ENCODE results near the gene KRTAP2-1.
A peak's percentile ranks its signal among the peaks of the same experiment; 100 is the strongest.
"Not testable (repeated sequence)": the region's sequence is repeated elsewhere in the genome, so short reads cannot be mapped to it uniquely, and the experiment has no call there.

Gene KRTAP2-1

DNA sequence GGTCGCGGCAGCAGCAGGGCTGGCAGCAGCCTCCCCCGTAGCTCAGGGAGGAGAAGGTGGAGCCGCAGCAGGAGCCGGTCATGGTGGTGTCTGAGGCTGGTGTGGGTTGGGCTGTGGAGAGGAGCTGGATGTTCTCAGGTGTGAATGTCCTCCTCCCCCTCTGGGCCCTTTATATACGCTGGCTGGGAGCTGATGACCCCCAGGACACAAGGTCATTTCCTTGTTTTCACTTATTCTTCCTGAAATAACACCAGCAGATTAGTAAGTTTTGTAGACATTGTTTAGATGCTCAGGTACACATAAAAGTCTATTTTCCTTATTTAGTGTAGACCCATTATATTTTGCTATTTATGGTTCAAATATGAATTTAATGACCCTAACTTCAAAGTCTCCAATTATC is 8.0 kb upstream of the KRTAP2-1 start, which contains the start of gene KRTAP2-2:
Gene KRTAP2-2 (minus strand): TSS at position 101 of the 400 bp plus-strand sequence. CDS start 19 bp downstream, at position 82.
- DNase-seq: not testable (repeated sequence)

DNA sequence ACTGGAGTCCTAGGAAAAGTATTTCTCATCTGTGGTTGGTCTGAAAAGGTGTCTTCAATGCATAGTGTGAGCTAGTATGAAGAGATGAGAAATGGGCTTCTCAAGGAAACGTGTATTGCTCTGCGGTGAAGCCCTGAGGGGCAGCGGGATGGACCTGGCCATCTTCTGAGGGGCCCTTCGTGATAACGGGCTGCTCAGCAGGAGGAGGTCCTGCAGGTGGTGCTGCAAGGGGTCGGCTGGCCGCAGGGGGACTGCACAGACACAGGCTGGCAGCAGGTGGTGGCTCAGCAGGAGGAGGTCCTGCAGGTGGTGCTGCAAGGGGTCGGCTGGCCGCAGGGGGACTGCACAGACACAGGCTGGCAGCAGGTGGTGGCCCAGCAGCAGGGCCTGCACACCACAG is 7.4 kb upstream of the KRTAP2-1 start:
- DNase-seq: not testable (repeated sequence)

DNA sequence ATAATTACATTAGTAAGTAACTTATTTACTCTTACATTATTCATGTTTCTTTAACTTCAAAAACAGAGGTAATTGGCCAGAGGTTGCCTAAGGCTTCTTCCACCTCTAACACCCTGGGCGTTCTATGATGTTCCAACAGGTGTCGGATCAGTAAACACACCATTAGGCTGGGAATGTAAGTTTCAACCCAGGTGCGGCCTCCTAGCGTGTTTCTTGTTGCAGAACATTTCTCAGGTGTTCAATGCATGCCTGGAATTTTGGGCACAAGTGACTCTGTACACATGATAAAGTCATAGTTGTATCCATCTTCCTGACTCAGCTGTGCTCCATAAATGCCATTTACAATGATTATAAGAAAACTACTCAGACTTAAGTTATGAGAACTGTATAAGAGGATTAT is 6.9 kb upstream of the KRTAP2-1 start:
- no peak for DNase-seq

DNA sequence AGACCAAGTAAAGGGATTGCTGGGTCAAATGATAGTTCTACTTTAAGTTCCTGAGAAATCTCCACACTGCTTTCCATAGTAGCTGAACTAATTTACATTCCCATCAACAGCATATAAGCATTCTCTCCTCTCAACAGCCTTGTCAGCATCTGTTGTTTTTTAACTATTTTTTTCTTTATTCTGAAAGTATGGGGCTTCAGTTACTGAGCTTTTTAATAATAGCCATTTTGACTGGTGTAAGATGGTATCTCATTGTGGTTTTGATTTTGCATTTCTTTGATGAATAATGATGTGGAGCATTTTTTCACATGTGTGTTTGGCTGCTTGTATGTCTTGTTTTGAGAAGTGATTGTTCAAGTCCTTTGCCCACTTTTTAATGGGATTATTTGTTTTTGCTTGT is 5.5 kb upstream of the KRTAP2-1 start:
- no peak for DNase-seq

DNA sequence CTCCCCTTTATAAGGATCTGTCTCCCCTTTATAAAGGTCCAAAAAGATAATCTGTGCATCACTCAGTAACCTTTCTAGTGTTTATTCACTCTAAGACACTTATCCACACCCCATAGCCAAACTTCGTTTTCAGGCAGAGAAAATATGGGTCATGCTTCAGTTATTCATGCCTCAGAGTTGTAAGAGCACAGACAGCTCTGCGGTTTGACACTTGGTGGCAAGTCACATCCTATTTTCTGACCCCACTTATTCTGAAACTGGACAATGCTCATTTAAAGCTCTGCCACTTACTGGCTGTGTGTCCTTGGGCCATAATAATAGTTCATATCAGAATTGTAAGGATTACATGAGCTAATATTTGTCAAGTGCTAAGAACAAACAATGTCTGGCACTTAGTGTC is 2.0 kb upstream of the KRTAP2-1 start:
- no peak for DNase-seq

DNA sequence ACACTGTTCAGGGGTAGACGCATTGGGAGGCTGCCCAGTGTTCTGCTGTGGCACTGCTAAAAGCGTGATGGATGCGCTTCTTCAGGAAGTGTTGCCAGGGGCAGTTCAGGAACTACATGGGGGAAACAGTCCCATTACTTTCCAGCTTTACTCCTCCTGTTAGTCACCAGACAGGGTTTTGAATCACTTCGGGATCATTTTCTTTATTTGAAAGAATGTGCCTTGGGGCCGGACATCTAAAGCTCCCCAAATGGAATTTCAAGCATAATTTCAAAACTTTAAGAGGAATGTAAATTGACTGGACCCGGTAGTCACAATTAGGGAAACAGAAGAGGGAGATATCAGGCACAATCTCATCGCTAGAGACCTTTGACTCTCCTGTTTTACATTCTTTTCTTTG is 1.3 kb upstream of the KRTAP2-1 start:
- DNase-seq: no peak

DNA sequence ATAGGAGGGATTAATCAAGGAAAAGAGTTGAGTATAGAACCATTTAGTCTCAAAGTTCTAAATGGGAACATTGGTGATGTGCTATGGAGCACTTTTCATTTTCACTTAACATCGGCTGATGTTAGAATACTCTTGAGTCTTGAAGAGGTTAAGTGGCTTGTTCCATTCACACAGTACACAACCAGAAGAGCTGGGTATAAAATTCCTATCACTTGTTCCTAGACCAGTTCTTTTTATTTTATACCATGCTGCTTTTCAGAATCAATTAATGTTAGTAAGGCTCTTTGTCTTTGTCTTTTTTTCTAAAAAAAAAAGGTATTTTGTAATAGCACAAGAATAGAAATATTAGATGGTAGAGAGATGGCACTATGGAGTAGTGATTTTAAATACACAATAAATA is 4.2 kb downstream of the KRTAP2-1 start:
- DNase-seq: no peak

DNA sequence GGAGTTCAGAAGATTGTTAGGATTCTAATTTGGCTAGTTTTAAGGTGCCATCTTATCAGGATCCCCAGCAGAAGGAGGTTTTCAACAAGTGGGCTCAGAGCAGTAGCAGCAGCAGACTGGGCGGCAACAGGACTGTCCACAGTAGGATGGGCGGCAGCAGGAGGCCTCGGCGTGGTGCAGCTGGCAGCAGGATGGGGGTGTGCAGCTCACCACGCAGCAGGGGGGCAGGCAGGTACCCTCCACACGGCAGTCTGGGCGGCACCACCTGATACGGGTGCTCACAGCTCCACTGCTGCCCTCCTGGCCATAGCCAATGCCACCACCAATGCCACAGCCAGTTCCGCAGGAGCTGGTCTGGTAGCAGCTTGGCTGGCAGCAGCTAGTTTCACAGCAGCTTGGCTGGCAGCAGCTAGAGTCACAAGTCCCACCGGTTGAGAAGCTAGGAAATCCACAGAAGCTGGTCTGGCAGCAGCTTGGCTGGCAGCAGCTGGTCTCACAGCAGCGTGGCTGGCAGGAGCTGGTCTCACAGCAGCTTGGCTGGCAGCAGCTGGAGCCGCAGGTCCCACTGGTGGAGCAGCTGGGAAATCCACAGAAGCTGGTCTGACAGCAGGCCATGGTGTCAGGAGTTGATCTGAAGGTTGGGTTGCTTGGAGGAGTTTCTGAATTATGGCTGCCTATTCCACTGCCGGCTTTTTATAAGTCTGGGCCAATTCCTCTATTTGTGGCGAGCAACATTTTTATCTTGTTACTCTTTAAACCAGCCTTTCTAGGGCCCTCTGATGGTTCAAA is 6.1 kb downstream of the KRTAP2-1 start, which contains the start of gene KRTAP1-1:
Gene KRTAP1-1 (minus strand): TSS at position 668 of the 789 bp plus-strand sequence. CDS start 53 bp downstream, at position 615.
- DNase-seq: peak; percentile 41

DNA sequence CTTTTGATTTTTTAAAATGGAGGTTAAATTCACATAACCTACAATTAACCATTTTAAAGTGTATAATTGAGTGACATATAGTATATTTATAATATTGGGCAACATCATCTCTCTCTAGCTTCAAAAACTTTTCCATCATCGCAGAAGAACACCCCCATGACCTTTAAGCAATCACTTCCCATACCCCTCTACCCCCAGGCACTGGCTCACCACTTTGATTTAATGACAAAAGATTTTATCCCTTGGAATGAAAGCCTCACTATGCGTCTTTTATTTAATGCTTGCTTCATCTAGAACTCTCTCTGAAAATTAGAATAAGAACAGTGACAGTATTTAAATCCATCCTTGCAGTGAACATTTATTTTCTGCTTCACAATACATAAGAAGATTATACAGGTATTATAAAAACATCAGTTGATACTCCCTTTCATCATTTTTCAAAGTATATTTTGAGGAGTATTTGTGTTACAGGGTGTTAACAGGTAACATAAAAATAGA is 9.2 kb downstream of the KRTAP2-1 start:
- no peak for DNase-seq

DNA sequence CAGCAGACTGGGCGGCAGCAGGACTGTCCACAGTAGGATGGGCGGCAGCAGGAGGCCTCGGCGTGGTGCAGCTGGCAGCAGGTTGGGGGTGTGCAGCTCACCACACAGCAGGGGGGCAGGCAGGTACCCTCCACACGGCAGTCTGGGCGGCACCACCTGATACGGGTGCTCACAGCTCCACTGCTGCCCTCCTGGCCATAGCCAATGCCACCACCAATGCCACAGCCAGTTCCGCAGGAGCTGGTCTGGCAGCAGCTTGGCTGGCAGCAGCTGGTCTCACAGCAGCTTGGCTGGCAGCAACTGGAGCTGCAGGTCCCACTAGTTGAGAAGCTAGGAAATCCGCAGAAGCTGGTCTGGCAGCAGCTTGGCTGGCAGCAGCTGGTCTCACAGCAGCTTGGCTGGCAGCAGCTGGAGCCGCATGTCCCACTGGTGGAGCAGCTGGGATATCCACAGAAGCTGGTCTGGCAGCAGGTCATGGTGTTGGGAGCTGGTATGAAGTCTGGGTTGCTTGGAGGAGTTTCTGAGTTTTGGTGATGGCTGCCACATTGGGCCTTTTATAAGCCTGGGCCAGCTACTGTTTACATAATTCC is 12.7 kb downstream of the KRTAP2-1 start, which contains the start of gene KRTAP1-3:
Gene KRTAP1-3 (minus strand): TSS at position 529 of the 590 bp plus-strand sequence. CDS start 53 bp downstream, at position 476.
- DNase-seq: peak; percentile 34

DNA sequence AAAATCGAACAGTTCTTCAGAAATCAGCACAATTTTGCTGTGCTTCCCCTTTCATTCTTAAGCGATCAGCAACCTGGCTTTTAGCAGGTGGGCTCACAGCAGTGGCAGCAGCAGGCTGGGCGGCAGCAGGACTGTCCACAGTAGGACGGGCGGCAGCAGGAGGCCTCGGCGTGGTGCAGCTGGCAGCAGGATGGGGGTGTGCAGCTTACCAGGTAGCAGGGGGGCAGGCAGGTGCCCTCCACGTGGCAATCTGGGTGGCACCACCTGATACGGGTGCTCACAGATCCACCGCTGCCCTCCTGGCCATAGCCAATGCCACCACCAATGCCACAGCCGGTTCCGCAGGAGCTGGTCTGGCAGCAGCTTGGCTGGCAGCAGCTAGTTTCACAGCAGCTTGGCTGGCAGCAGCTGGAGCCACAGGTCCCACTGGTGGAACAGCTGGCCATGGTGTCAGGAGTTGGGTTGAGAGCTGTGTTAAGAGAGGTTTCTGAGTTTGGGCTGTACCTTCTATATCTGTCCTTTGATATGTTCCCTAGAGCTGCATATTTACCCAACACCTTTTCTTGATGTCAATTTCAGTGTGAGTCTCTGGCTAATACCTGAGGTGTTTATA is 17.4 kb downstream of the KRTAP2-1 start, which contains the start of gene KRTAP1-4:
Gene KRTAP1-4 (minus strand): TSS at position 563 of the 613 bp plus-strand sequence. CDS start 117 bp downstream, at position 446.
- peak; percentile 14 for DNase-seq

DNA sequence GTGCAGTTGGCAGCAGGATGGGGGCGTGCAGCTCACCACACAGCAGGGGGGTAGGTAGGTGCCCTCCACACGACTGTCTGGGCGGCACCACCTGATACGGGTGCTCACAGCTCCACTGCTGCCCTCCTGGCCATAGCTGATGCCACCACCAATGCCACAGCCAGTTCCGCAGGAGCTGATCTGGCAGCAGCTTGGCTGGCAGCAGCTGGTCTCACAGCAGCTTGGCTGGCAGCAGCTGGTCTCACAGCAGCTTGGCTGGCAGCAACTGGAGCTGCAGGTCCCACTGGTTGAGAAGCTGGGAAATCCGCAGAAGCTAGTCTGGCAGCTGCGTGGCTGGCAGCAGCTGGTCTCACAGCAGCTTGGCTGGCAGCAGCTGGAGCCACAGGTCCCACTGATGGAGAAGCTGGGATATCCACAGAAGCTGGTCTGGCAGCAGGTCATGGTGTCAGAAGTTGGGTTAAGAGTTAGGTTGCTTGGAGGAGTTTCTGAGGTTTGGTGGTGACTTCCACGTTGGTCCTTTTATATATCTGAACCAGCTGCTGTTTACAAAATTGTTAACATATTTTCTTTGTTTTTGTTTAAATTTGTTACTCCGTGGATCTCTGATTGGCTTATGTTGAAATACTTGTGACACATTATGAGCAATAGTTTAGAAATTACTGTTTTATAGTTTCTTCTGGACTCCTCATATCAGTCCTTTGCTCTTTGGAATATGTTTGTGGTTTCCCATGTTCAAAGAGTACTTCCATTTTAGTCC is 20.2 kb downstream of the KRTAP2-1 start, which contains the start of gene KRTAP1-5:
Gene KRTAP1-5 (minus strand): TSS at position 494 of the 757 bp plus-strand sequence. CDS start 53 bp downstream, at position 441.
- DNase-seq: no peak

DNA sequence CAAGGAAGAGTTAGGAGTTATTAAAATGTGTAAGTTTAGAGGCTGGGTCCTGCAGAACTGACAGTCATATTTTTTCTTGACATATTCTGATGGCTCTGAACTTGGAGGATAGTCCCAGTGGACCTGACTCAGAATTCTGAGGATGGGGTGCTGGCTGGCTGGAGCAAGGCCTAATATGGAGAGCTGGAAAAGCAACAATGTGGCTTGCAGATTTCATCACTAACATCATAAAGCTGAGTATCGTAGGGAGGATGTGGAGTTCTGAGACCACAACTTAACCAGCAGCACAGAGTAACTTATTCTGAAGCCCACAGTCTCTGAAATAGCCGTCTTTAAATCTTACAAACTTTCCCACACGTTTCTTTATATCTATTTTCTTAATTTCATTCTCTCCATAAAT is 22.4 kb downstream of the KRTAP2-1 start:
- no peak for DNase-seq

DNA sequence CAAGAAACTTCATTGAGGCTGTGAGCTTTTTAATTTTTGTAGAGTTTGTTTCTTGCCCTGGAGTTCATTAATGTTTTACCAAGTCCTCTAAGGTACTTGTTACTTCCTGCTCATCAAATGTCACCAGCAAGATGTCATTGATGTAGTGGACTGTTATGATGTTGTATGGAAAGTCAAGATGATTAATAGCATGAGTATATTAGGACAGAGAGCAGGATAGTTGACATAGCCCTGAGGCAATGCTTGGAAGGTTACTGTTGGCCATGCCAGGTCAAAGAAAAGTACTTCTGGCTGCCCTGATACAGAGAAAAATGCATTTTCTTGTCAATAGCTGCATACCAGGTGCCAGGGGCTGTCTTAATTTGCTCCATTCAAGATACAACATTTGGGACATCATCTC is 26.8 kb downstream of the KRTAP2-1 start:
- DNase-seq: no peak

DNA sequence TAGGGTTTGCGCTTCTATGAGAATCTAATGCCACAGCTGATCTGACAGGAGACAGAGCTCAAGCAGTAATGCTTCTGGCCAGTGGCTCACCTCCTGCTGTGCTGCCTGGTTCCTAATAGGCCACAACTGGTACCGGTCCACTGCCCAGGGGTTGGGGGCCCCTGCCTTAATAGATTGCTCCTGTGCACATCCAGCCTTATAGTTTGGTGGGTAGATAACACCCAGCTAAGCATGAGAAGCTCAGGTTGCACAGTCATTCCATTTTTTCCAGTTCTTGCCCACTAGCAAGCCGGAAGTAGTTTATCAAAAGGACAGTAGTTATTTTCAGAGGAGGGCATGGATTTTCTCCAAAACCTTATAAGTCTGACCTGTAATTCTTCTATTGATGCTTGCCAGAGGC is 27.7 kb downstream of the KRTAP2-1 start:
- no peak for DNase-seq

DNA sequence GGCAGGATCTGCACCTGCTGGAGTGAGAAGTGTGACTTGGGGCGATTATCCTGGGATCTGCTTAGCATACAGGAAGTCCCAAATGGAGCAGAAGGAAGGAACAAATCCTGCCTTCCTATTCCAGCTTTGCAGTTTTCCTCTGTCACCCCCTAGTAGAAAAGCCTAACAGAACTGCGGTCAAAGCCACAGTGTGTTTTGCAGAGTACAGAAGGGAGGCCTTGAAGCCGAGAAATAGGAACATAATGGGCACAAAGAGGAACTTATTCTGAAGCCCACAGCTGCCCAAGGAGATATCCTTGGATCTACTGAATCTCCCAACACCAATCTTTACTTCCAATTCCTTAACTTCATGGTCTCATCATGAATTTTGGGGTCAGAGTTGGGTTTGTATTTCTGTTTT is 28.6 kb downstream of the KRTAP2-1 start:
- DNase-seq: no peak

DNA sequence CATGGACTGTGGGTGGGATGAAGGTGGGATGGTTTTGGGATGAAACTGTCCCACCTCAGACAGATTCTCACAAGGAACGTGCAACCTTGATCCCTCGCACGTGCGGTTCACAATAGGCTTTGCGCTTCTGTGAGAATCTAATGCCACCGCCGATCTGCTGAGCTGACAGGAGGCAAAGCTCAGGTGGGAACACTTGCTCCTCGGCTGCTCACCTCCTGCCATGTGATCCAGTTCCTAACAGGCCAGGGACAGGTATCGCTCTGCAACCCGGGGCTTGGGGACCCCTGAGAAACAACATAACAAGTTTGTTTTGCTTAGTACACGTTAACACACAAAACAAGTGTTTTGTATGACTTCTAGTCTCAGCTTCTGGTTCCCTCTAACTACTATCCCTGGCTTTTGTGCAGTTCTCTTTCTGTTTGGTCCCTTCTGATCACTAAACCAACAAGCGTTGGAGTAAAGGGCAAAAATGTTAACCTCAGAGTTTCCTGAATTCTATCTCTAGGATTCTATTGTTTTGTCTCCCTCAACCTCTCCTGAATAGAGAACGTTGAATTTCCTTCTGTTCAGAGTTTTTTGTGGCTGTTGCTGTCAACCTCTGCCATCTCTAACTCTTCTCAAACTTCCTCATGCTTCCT is 30.4 kb downstream of the KRTAP2-1 start:
- no peak for DNase-seq

DNA sequence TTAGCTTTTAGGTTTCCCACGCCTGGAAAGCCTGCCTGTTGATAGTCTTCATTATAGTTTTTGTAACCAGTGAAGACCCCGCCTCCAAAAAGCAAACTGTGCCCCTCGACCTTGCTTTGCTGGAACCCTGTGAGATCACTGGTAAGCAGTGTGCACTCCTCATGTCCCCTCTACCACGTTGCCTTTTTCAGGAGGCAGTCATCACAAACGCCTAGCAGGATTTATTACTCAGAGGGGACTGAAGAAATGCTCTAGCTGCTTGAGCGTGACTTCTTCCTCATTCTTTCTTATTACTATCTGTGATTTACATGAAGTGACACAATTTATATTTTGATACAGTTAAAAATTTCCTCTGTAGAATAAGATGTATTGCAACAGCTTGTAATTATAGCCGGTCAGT is 31.7 kb downstream of the KRTAP2-1 start:
- DNase-seq: no peak

DNA sequence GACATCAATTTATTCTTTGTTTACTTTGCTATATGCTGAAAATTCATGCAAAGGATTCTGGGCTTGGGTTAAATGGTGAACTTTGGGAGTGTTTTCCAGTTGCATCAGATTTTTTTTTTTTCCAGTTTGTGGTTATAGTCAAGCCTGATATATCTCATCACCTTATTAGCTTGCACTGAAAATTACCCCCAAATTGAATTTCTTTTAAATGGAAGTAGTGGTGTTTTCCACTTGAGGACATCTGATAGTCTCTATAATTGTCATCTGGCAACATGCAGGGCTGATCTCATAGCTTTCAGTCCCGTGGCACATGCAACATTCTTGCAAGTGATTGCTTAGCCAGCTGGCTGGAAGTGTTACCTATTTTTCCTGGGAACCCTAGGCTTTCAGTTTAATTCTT is 33.5 kb downstream of the KRTAP2-1 start:
- peak; percentile 62 for DNase-seq

DNA sequence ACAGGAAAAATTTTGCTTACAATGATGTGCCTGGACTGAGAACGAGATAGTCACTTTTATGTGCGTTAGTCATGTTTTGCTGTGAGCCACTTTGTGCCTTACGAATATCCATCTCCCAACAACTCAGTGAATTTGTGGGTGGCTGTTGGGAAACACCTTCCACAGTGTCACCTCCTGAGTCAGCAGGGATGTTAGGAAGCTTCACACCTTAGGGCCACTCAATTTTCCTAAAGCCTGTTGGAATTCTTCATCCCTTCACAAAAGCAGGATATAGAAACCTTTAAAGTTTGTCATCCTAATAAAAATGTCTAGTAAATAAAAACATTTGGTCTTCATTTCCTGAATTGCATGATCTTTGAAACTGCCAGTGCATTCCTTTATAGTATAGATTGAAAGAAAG is 33.9 kb downstream of the KRTAP2-1 start:
- DNase-seq: no peak

DNA sequence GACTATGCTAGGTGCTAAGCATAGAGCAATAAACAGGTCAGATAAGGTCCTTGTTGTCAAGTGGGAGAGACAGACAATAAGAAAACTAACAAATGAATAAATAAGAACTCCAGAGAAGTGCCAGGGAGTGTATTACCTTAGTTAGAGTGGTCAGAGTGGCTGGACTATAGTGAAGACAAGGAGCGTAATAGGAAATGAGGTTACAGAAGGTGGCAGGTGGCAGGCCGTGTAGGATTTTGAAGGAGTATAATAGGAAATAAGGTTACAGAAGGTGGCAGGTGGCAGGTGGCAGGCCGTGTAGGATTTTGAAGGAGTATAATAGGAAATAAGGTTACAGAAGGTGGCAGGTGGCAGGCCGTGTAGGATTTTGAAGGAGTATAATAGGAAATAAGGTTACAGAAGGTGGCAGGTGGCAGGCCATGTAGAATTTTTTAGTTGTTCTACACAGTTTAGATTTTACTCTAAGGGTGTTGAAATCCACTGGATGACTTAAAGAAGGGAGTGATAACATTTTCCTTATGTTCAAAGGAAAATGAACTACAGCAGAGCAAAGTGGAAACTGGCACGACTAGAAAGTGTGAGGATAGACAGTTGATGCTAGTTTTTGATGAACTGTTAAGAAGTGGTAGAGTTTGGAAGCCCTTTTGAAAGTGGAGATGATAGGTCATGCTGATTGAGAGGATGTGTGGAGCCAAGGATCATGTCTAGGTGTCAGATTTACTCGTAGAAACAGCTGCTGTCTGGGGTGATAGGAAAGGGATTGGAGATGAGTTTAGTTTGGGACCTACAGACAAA is 34.6 kb downstream of the KRTAP2-1 start:
- no peak for DNase-seq

All from NCI-H1105 (cell line).